Panc1 (cell line): ENCODE data around the gene SLC23A3. TPM values are rescaled to one million over a fixed set of nuclear protein-coding genes. Genes with fewer than 3 reads are reported as not detected.

Experiments used
- ATAC-seq: fragments of 200-7000 bp; cut with Tn5 transposase; 2 replicates; pipeline ENCODE4 v1.9.1; 2020; ENCODE audit warnings: mild to moderate bottlenecking, moderate library complexity
- BruUV-seq: library from RNA; stranded (reverse); fragments of 400-500 nt; replicated peaks from 2 replicates; lab custom pipeline; 2021; lab: Mats Ljungman, UMichigan
- CTCF ChIA-PET: fragments of 300-600 bp; sonication (Branson Sonifier 250); formaldehyde crosslinking; loops from one replicate; lab custom pipeline; 2022; ENCODE audit warnings: antibody characterized with exemption; lab: Charles Lee
- POLR2A ChIA-PET: fragments of 300-600 bp; sonication (Branson Sonifier 250); formaldehyde crosslinking; loops from one replicate; lab custom pipeline; 2022; ENCODE audit warnings: antibody characterized with exemption; lab: Charles Lee
- DNase-seq: peaks from one replicate; pipeline ENCODE4 v3.0.0-alpha.2; 2010; ENCODE audit warnings: low read depth, low spot score
- H3K27ac ChIP-seq: 2 replicates; pipeline ENCODE4 v1.5.1; 2011; ENCODE audit warnings: mild to moderate bottlenecking, low read length, inconsistent platforms
- H3K27me3 ChIP-seq: fragments of 200-500 bp; sonication (Bioruptor generic); 2 replicates; pipeline ENCODE4 v1.6.0; 2014; ENCODE audit warnings: low read length, inconsistent platforms; ENCODE audit not compliant: control insufficient read depth, insufficient read depth
- H3K36me3 ChIP-seq: fragments of 200-500 bp; sonication (Bioruptor generic); 2 replicates; pipeline ENCODE4 v1.5.1; 2014; ENCODE audit warnings: inconsistent platforms, mild to moderate bottlenecking, low read length, moderate library complexity; ENCODE audit not compliant: control insufficient read depth, insufficient read depth
- H3K4me1 ChIP-seq: 2 replicates; pipeline ENCODE4 v1.5.1; 2011; ENCODE audit warnings: inconsistent platforms, mild to moderate bottlenecking, low read length, moderate library complexity; ENCODE audit not compliant: control insufficient read depth, insufficient read depth
- H3K4me3 ChIP-seq, 2 experiments: 2 replicates each; pipeline ENCODE4 v1.5.1; 2011 to 2012; ENCODE audit warnings: low read depth in 2 of 2, low read length in 2 of 2, mild to moderate bottlenecking in 2 of 2, inconsistent platforms in 1 of 2, moderate library complexity in 1 of 2
- H3K9me3 ChIP-seq: fragments of 200-500 bp; sonication (Bioruptor generic); 2 replicates; pipeline ENCODE4 v1.5.1; 2014; ENCODE audit warnings: low read depth, mild to moderate bottlenecking, inconsistent platforms, low read length, moderate library complexity; ENCODE audit not compliant: control insufficient read depth, insufficient read depth
- CTCF ChIP-seq: fragments of 450-650 bp; IDR thresholded peaks from 2 replicates; pipeline ENCODE4 v1.5.1; 2017; ENCODE audit warnings: mild to moderate bottlenecking
- POLR2AphosphoS5 ChIP-seq: IDR thresholded peaks from 2 replicates; pipeline ENCODE4 v1.6.1; 2012; ENCODE audit warnings: mild to moderate bottlenecking, low read depth, low read length, moderate library complexity
- SIN3A ChIP-seq: IDR thresholded peaks from 2 replicates; pipeline ENCODE4 v1.6.1; 2012; ENCODE audit warnings: low read depth, mild to moderate bottlenecking, low read length, moderate library complexity, borderline replicate concordance; ENCODE audit not compliant: insufficient read depth
- TCF7L2 ChIP-seq: IDR thresholded peaks from 2 replicates; pipeline ENCODE4 v1.6.1; 2011; ENCODE audit warnings: mild to moderate bottlenecking, low read depth, low read length, inconsistent platforms
- in situ Hi-C: cut with HindIII; loops from 2 replicates; pipeline ENCODE4 v1.10.0; 2016; ENCODE audit warnings: low sequenced_read_pairs, low pct_unique_long_range_greater_than_20kb
- intact Hi-C: fragments of 100-400 bp; cut with micrococcal nuclease; formaldehyde crosslinking; loops from one replicate; pipeline ENCODE4 v1.10.0; 2022; ENCODE audit not compliant: unreplicated experiment
- total RNA-seq: library from RNA; stranded (reverse); gene quantifications from one replicate; pipeline ENCODE4 v1.2.1, GENCODE V29; 2021; ENCODE audit not compliant: unreplicated experiment
- TF ChIP-seq, protein P1 (sequence below), 2 experiments: IDR thresholded peaks; 2 replicates each; pipeline ENCODE4 v1.6.1; 2011 to 2012; ENCODE audit warnings: low read depth in 2 of 2, control low read depth in 1 of 2, low read length in 1 of 2, mild to moderate bottlenecking in 1 of 2, moderate library complexity in 1 of 2; ENCODE audit not compliant: insufficient read depth in 1 of 2

Gene SLC23A3
- total RNA-seq, 1 experiment from 2014 or later = 3.3 TPM

GRCh38 chr2:219123356-219124135 lies 46.3 kb downstream of the SLC23A3 start:
- H3K9me3 ChIP-seq = no peaks in the 10 kb centered on the region
- no peak for TF ChIP-seq TCF7L2
- no peak for TF ChIP-seq POLR2AphosphoS5
- TF ChIP-seq CTCF = no peak
- TF ChIP-seq, protein P1, sequence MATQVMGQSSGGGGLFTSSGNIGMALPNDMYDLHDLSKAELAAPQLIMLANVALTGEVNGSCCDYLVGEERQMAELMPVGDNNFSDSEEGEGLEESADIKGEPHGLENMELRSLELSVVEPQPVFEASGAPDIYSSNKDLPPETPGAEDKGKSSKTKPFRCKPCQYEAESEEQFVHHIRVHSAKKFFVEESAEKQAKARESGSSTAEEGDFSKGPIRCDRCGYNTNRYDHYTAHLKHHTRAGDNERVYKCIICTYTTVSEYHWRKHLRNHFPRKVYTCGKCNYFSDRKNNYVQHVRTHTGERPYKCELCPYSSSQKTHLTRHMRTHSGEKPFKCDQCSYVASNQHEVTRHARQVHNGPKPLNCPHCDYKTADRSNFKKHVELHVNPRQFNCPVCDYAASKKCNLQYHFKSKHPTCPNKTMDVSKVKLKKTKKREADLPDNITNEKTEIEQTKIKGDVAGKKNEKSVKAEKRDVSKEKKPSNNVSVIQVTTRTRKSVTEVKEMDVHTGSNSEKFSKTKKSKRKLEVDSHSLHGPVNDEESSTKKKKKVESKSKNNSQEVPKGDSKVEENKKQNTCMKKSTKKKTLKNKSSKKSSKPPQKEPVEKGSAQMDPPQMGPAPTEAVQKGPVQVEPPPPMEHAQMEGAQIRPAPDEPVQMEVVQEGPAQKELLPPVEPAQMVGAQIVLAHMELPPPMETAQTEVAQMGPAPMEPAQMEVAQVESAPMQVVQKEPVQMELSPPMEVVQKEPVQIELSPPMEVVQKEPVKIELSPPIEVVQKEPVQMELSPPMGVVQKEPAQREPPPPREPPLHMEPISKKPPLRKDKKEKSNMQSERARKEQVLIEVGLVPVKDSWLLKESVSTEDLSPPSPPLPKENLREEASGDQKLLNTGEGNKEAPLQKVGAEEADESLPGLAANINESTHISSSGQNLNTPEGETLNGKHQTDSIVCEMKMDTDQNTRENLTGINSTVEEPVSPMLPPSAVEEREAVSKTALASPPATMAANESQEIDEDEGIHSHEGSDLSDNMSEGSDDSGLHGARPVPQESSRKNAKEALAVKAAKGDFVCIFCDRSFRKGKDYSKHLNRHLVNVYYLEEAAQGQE (IDR thresholded peaks at IDR 0.05; ENCODE audit: insufficient read depth in 1 of 2, low read depth in 2 of 2, low read length in 1 of 2) = no peak
- TF ChIP-seq SIN3A = no peak
- CTCF ChIA-PET = interaction anchor here (0.6 kb wide), 1 partner anchor 22 kb away, joined by 4 read pairs; no protein-coding TSS in a partner anchor
- H3K36me3 ChIP-seq = no peaks in the 10 kb centered on the region
- no peaks in the 10 kb centered on the region for H3K27me3 ChIP-seq
- intact Hi-C loops (no loop called here), in situ Hi-C loops (no loop called here)
- no peak for DNase-seq
- H3K4me1 ChIP-seq = peaks cover 5% of the 10 kb centered on the region
- H3K27ac ChIP-seq = no peak overlapping the region
- ATAC-seq = no peak
- no peak overlapping the region for H3K4me3 ChIP-seq
- POLR2A ChIA-PET = no interaction called here
- no TSS peak for BruUV-seq

DNA sequence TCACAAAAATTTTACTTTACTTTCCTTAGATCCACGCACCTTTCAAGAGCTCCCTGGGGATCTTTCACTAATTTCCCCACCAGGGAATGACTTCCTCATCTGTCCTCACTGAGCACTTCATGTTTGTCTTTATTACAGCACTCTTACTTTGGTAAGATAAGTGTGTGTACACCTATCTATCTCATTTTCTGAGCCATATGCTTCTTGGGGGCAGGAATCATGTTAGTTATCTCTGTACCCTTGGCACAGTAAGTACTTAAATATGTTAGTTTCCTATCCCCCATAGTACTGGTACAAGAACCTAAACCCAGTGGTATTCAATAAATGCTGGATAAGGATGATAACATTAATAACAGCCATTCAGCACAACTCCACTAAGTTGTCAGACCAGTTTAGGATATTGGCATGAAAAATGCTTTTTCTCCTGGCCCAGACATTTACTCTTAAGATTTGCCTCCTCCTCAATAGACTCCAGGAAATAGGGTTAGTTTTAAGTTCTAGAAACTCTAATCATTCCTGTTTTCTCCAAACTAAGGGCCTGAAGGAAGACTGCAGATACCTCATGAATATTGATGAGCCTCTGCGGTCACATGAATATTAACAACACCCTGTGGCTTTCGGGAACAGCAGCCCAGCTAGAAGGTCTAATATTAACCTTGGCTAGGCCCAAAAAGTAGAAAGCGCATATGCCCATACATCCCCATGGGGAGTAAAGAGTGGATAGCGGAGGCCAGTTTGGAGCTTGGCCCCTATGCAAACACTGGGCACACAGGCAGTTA lies 47.4 kb downstream of the SLC23A3 start:
- ATAC-seq (no peak), DNase-seq (no peak)
- H3K4me3 ChIP-seq = no peak overlapping the region
- H3K9me3 ChIP-seq = no peaks in the 10 kb centered on the region
- intact Hi-C loops = no loop called here
- in situ Hi-C loops = no loop called here
- no TSS peak for BruUV-seq
- ChIA-PET CTCF (interaction anchor here (0.7 to 1.0 kb wide), 2 partner anchors 8 to 64 kb away, joined by 4 to 5 read pairs; no protein-coding TSS in a partner anchor), POLR2A (no interaction called here)
- peaks cover 5% of the 10 kb centered on the region for H3K4me1 ChIP-seq
- no peaks in the 10 kb centered on the region for H3K36me3 ChIP-seq
- TF ChIP-seq SIN3A (no peak), TCF7L2 (no peak)
- TF ChIP-seq, protein P1 (IDR thresholded peaks at IDR 0.05; ENCODE audit: insufficient read depth in 1 of 2, low read depth in 2 of 2, low read length in 1 of 2) = no peak
- H3K27ac ChIP-seq = no peak overlapping the region
- no peaks in the 10 kb centered on the region for H3K27me3 ChIP-seq
